BJ (cell line): ENCODE results near the gene ATG2B. TPM values are rescaled to one million over a fixed set of nuclear protein-coding genes. Genes with fewer than 3 reads are reported as not detected.

Experiments used
- CTCF ChIA-PET: fragments of 350-600 bp; formaldehyde crosslinking; extraction: SDS; loops from one replicate; lab custom pipeline; 2021; ENCODE audit warnings: antibody characterized with exemption, inconsistent platforms; lab: Yijun Ruan, JAX
- POLR2A ChIA-PET: fragments of 300-600 bp; sonication (Branson Sonifier 250); formaldehyde crosslinking; extraction: SDS; loops from one replicate; lab custom pipeline; 2021; ENCODE audit warnings: antibody characterized with exemption; lab: Charles Lee
- DNase-seq: peaks from one replicate; pipeline ENCODE4 v3.0.0-alpha.2; 2011; ENCODE audit warnings: low read depth
- H3K27me3 ChIP-seq: 2 replicates; pipeline ENCODE4 v1.6.0; 2011; ENCODE audit warnings: low read length; ENCODE audit not compliant: control insufficient read depth, insufficient read depth
- H3K36me3 ChIP-seq: 2 replicates; pipeline ENCODE4 v1.5.1; 2011; ENCODE audit warnings: low read length; ENCODE audit not compliant: control insufficient read depth, insufficient read depth
- H3K4me3 ChIP-seq: 2 replicates; pipeline ENCODE4 v1.5.1; 2011; ENCODE audit warnings: low read depth, mild to moderate bottlenecking, control low read depth, low read length
- polyA plus RNA-seq: library from polyadenylated mRNA; depleted of rRNA; stranded (reverse); fragments of >200 nt; gene quantifications from 2 replicates; pipeline ENCODE4 v1.2.3, GENCODE V29; 2011
- TF ChIP-seq, protein P1 (sequence below): IDR thresholded peaks from 2 replicates; pipeline ENCODE4 v1.5.1; 2011; ENCODE audit warnings: low read depth, mild to moderate bottlenecking, control low read depth, inconsistent platforms, low read length, moderate library complexity; ENCODE audit not compliant: insufficient read depth

ATG2B gene
- polyA plus RNA-seq, 1 experiment: 11.6 TPM

DNA sequence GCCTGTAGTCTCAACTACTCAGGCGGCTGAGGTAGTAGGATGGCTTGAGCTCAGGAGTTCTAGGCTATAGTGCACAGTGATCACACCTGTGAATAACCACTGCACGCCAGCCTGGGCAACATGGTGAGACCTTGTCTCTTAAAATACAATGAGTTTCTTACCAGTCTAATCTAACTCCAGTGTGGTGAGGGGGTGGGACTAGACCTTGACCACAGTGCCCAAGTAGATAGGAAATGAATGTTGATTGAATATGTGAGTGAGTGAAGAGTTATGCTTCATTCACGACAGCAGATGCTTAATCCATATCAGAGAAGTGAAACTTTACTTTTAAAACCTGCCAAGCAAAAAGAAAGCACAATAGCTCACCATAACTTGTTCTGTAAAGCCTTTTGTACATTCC, 17.6 kb upstream of the ATG2B start:
- ChIA-PET POLR2A (no interaction called here), CTCF (interaction anchor here (1.3 to 1.7 kb wide), 3 partner anchors 8 to 17 kb away, joined by 3 to 4 read pairs (median 4); no protein-coding TSS in a partner anchor)
- TF ChIP-seq, protein P1, sequence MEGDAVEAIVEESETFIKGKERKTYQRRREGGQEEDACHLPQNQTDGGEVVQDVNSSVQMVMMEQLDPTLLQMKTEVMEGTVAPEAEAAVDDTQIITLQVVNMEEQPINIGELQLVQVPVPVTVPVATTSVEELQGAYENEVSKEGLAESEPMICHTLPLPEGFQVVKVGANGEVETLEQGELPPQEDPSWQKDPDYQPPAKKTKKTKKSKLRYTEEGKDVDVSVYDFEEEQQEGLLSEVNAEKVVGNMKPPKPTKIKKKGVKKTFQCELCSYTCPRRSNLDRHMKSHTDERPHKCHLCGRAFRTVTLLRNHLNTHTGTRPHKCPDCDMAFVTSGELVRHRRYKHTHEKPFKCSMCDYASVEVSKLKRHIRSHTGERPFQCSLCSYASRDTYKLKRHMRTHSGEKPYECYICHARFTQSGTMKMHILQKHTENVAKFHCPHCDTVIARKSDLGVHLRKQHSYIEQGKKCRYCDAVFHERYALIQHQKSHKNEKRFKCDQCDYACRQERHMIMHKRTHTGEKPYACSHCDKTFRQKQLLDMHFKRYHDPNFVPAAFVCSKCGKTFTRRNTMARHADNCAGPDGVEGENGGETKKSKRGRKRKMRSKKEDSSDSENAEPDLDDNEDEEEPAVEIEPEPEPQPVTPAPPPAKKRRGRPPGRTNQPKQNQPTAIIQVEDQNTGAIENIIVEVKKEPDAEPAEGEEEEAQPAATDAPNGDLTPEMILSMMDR: no peak
- Histone ChIP-seq H3K4me3 (no peak overlapping the region), H3K36me3 (no peaks in the 10 kb centered on the region), H3K27me3 (no peaks in the 10 kb centered on the region)
- no peak for DNase-seq

DNA sequence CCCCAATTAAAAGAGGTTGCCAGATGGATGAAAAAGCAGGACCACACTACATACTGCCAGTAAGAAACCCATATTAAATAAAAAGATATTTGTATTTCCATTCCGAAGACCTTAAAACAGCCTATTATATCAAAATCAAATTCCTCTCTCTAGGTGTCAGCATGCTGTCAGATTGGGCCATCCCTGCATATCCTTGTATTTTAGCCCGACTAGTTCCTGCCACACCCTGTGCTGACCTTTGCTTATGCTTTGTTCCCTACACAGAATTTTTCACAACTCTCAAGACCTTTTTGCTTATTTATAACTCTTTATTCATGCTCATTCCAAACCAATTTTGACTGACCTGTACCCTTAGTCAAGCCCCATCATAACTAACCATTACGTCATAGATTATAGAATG, 13.0 kb upstream of the ATG2B start:
- TF ChIP-seq, protein P1: no peak
- ChIA-PET CTCF (no interaction called here), POLR2A (no interaction called here)
- H3K27me3 ChIP-seq: no peaks in the 10 kb centered on the region
- H3K4me3 ChIP-seq: no peak overlapping the region
- DNase-seq: no peak
- H3K36me3 ChIP-seq: no peaks in the 10 kb centered on the region

DNA sequence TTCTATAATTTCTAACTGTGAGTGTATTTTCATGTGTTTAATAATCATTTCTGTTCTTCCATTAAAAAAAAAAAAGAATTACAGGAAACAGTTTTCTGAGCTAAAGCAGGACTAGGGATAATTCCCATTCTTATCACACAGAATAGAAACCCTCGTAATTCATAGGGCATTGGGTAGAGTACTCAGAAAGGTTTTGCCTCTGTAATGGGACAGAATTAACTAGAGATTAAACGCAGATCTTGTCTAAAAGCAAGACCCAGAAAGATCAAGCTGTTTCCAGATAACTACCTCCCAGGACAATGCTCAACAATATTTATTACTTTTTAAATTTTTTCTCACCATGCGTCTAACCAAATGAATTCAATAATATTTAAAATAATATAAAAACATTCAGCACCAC, 10.4 kb upstream of the ATG2B start:
- no peak for DNase-seq
- no peaks in the 10 kb centered on the region for H3K27me3 ChIP-seq
- TF ChIP-seq, protein P1: no peak
- ChIA-PET CTCF (no interaction called here), POLR2A (interaction anchor here (0.6 kb wide), 1 partner anchor 16 kb away, joined by 9 read pairs; no protein-coding TSS in a partner anchor)
- H3K4me3 ChIP-seq: no peak overlapping the region
- no peaks in the 10 kb centered on the region for H3K36me3 ChIP-seq

DNA sequence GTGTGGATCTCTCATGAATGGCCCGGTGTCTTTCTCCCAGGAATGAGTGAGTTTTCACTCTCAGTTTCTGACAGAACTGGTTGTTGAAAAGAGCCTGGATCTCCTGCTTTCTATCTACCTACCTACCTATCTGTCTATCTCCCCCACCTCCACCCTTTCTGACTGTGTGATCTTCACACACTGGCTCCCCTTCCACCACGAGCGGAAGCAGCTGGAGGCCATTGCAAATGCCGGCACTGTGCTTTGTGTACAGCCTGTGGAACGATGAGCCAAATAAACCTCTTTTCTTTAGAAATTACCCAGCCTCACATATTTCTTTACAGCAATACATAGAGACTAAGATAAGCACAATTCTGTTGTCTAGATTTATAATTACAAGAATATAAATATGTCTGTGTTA, 7.4 kb upstream of the ATG2B start:
- Histone ChIP-seq H3K27me3 (no peaks in the 10 kb centered on the region), H3K36me3 (no peaks in the 10 kb centered on the region), H3K4me3 (no peak overlapping the region)
- CTCF ChIA-PET: interaction anchor here (0.6 kb wide), 1 partner anchor 18 kb away, joined by 3 read pairs; no protein-coding TSS in a partner anchor
- TF ChIP-seq, protein P1: no peak
- no peak for DNase-seq
- POLR2A ChIA-PET: no interaction called here

DNA sequence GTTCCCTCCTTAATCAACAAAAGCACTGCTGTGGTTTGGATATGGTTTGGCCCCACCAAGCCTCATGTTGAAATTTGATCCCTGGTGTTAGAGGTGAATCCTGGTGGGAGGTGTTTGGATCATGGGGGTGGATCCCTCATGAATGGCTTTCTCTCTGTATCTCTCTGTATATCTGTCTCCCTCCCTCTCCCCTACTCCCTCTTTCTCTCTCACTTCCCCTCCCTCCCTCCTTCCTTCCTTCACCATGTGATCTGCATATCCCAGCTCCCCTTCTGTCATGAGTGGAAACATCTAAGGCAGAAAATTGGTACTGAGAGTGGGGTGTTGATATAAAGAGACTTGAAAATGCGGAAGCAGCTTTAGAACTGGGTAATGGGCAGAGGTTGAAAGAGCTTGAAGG, 5.4 kb upstream of the ATG2B start:
- Histone ChIP-seq H3K4me3 (no peak overlapping the region), H3K27me3 (no peaks in the 10 kb centered on the region), H3K36me3 (no peaks in the 10 kb centered on the region)
- no peak for DNase-seq
- TF ChIP-seq, protein P1: no peak
- ChIA-PET CTCF (interaction anchor here (1.5 kb wide), 1 partner anchor 12 kb away, joined by 3 read pairs; no protein-coding TSS in a partner anchor), POLR2A (no interaction called here)
